GM10847 (cell line): ENCODE results near the gene MRPS15.

Experiments
- POLR2A ChIP-seq: IDR thresholded peaks from 2 replicates; pipeline ENCODE4 v1.6.1; 2011; ENCODE audit not compliant: insufficient read length; ENCODE audit errors: extremely low read depth

Gene MRPS15

DNA sequence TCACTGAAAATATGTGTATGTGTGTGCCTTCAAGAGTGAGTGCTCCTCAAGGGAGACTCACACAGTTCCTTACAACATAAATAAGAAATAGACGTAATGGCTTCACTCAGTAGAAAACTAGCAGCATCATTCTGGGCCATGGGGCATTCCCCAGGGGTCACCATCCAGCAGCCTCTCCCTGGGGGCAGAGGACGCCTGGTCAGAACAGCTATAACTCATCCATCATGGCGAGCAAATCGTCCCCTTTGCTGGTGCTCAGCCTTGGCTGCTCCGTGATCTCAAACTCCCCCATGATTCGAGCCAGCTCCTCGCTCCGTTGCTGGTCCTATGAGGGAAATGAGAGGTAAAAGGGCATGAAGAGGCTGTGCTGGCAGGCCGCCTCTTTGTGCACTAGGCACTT lies 46.3 kb downstream of the MRPS15 start:
- no peak for TF ChIP-seq POLR2A

DNA sequence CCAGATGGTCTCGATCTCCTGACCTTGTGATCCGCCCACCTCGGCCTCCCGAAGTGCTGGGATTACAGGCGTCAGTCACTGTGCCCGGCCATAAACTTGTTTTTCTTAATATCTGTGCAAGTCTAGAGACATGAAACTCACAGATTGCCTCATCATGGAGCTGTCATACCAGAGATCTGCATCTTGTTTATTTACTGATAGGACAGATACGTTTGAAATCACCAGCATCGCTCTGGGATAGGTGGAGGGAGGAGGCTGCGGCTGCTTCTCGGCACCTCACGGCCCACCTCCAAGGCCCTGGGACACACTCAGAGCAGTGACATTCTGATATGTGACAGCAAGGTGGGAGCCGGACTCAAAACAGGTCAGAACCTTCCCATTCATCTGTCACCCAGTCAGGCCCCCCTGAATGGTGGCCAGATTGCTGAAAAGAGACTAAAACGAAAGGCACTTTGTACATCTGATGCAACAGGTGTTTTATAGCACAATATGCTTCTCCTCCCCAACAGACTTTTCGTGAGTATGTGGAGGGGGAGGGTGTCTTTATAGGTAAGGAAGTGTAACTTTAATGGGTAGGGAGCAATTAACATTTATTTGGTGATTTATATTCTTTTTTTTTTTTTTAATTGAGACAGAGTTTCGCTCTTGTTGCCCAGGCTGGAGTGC lies 48.4 kb downstream of the MRPS15 start:
- TF ChIP-seq POLR2A = no peak

- no peak for TF ChIP-seq POLR2A
Observed at GRCh38 chr1:36414384-36414783, 49.8 kb downstream of the MRPS15 start.

DNA sequence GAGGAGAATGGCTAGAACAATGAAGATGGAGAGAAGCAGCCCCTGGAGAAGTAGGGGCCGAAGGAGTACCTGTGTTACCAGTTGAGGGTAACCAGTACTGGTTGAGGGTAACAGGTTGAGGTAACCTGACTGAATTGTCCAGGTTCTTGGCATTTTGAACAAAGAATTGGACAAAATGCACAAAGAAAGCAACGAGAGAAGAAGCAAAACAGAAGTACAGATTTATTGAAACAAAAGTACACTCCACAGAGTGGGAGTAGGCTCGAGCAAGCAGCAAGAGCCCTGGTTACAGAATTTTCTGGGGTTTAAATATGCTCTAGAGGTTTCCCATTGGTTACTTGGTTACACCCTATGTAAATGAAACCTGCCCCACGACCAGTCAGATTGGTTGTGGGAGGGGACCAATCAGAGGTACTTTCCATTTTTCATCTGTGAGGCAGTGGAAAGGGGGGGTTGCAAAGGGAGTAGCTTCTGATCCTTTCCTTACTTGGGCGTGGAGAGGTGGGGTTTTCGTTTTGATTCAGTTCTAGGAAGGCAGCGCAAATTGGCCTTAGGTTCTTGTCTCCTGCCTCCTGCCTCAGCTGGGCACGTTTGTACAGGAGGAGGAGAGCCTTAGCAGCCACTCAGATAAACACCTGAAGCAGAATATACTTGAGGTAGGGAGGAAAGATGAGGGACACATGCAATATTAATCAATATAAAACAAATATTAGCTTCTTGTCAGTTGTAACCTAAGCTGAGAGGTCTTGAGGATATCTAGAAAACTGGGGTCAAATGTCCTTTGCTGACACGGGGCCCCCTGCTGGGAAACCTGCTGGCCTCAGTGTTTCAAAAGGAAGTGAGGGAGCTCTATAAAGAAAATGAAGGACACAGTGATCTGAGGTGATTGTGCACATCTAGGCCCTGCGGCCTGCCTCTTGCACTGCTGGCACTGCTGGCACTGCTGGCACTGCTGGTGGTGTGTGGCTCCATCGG lies 52.2 kb downstream of the MRPS15 start:
- no peak for TF ChIP-seq POLR2A

GRCh38 chr1:36408479-36408878 lies 55.7 kb downstream of the MRPS15 start:
- TF ChIP-seq POLR2A = no peak

GRCh38 chr1:36406440-36406839 lies 57.7 kb downstream of the MRPS15 start:
- no peak for TF ChIP-seq POLR2A
